Measurements from ENCODE around the gene PPP1R9B. TPM values are rescaled to one million over a fixed set of nuclear protein-coding genes. Genes with fewer than 3 reads are reported as not detected.

PPP1R9B gene
- total and polyA plus RNA-seq, 2 donors, result 16.6 to 29.6 TPM

DNA sequence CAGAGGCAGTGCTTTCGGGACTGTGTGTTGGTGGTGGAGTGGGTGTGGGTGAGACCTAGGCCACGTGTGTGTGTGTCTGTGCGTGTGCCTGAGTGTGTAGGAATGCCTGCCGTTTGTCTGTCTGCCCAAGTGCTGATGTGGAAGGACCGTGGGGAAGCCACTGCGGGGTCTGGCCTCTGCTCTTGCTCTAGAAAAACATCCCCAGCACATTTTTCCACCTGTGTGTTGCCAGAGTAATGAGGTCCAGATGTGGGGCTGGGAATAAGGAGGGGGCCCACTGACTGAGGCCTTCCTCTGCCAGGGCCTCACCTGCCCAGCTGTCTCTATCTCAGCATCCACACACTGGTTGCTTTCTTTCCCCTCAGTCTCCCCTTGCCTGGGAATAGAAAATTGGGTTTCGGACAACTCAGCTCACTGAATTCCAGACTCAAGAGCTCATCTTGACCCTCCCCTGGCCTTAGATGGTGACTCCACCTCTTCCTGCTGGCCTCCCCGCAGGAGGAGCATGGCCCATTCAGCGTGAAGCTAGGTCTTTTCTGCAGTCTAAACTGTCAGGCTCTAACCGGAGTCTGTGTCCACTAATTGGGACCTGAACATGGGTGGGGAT, 23.0 kb upstream of the PPP1R9B start:
- Histone ChIP-seq H3K36me3 (ENCODE audit: insufficient read depth) (no peaks in the 10 kb centered on the region), H3K4me1 (ENCODE audit: insufficient read depth) (no peaks in the 10 kb centered on the region), H3K4me3 (ENCODE audit: low read depth, low read length) (no peak overlapping the region), H3K27ac (ENCODE audit: low read depth) (peak overlapping the region; percentile 87)
- no peak for DNase-seq (ENCODE audit: extremely low spot score)
- WGBS, result 26% methylated on average over 10 of the region's 10 CpGs

GRCh38 chr17:50172936-50173334, 22.5 kb upstream of the PPP1R9B start:
- H3K27ac ChIP-seq (ENCODE audit: low read depth), result peak overlapping the region; percentile 87
- WGBS, result 54% methylated on average over 6 of the region's 6 CpGs
- no peaks in the 10 kb centered on the region for H3K36me3 ChIP-seq (ENCODE audit: insufficient read depth)
- H3K4me1 ChIP-seq (ENCODE audit: insufficient read depth), result no peaks in the 10 kb centered on the region
- DNase-seq (ENCODE audit: extremely low spot score), result no peak
- no peak overlapping the region for H3K4me3 ChIP-seq (ENCODE audit: low read depth, low read length)

GRCh38 chr17:50172130-50172529, 21.7 kb upstream of the PPP1R9B start:
- H3K4me3 ChIP-seq (ENCODE audit: low read depth, low read length), result no peak overlapping the region
- WGBS, result 91% methylated on average over 11 of the region's 11 CpGs
- no peak for DNase-seq (ENCODE audit: extremely low spot score)
- H3K36me3 ChIP-seq (ENCODE audit: insufficient read depth), result no peaks in the 10 kb centered on the region
- no peaks in the 10 kb centered on the region for H3K4me1 ChIP-seq (ENCODE audit: insufficient read depth)
- no peak overlapping the region for H3K27ac ChIP-seq (ENCODE audit: low read depth)

DNA sequence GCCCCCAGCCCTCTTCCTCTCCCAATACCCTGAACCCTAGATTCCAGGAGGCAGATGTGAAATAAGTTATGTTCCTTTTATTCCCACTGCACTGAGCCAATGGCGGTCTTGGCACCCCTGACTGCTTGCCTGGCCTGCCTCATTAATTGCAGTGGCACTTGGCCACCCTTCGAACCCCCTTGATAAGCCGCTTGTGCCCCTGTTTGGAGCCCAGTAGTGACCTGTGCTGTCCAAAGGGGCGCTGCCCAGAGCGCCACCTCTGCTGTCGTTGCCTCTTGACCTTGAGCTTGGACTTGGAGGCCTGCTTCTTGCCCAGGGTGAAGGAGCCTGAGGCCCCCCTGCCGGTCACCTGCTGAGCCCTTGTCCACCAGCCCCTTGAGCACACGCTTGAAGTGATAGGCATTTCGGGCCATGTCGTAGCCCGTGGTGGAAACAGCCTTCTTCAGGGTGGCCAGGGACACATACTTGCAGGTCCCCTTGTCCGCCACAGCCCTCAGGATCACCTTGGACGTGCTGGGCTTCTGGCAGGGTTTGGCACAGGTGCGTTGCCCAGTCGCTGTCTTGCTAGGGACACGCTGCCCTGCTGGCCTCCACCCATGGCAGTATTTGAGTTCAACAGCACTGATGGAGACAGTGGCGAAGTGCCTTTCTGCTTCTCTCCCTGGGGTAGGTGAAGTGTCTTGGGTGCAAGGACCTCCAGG, 21.0 kb upstream of the PPP1R9B start:
- H3K36me3 ChIP-seq (ENCODE audit: insufficient read depth), result no peaks in the 10 kb centered on the region
- H3K4me3 ChIP-seq (ENCODE audit: low read depth, low read length), result no peak overlapping the region
- no peaks in the 10 kb centered on the region for H3K4me1 ChIP-seq (ENCODE audit: insufficient read depth)
- DNase-seq (ENCODE audit: extremely low spot score), result no peak
- no peak overlapping the region for H3K27ac ChIP-seq (ENCODE audit: low read depth)
- 93% methylated on average over 17 of the region's 17 CpGs for WGBS

GRCh38 chr17:50170662-50171370, 20.3 kb upstream of the PPP1R9B start:
- Histone ChIP-seq H3K4me3 (ENCODE audit: low read depth, low read length) (no peak overlapping the region), H3K36me3 (ENCODE audit: insufficient read depth) (no peaks in the 10 kb centered on the region), H3K27ac (ENCODE audit: low read depth) (no peak overlapping the region), H3K4me1 (ENCODE audit: insufficient read depth) (no peaks in the 10 kb centered on the region)
- 93% methylated on average over 10 of the region's 10 CpGs for WGBS
- no peak for DNase-seq (ENCODE audit: extremely low spot score)

DNA sequence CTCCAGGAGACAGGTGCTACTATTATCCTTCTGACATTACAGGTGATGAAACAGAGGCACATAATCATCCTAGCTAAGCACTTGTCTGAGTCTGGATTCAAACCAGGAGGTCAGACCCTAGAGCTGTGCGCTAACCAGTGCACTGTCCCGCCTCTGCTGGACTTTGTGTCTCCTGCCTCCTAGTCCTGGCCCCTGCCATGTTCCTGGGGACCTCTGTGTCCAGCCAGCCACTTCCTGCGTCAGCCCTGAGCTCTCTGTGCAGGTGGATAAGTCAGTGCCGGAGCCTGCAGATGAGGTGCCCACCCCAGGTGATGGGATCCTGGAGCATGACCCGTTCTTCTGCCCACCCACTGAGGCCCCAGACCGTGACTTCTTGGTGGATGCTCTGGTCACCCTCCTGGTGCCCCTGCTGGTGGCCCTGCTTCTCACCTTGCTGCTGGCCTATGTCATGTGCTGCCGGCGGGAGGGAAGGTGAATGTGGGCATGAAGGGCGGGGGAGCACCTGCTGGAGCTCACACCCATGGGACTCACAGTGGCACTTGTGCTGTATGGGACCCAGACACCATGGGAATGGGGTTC, 19.5 kb upstream of the PPP1R9B start:
- Histone ChIP-seq H3K36me3 (ENCODE audit: insufficient read depth) (no peaks in the 10 kb centered on the region), H3K4me3 (ENCODE audit: low read depth, low read length) (no peak overlapping the region), H3K27ac (ENCODE audit: low read depth) (no peak overlapping the region), H3K4me1 (ENCODE audit: insufficient read depth) (no peaks in the 10 kb centered on the region)
- WGBS, result 92% methylated on average over 9 of the region's 9 CpGs
- DNase-seq (ENCODE audit: extremely low spot score), result no peak

GRCh38 chr17:50169121-50169764, 18.8 kb upstream of the PPP1R9B start:
- Histone ChIP-seq H3K4me3 (ENCODE audit: low read depth, low read length) (no peak overlapping the region), H3K4me1 (ENCODE audit: insufficient read depth) (no peaks in the 10 kb centered on the region), H3K36me3 (ENCODE audit: insufficient read depth) (no peaks in the 10 kb centered on the region), H3K27ac (ENCODE audit: low read depth) (no peak overlapping the region)
- no peak for DNase-seq (ENCODE audit: extremely low spot score)
- WGBS, result 38% methylated on average over 14 of the region's 14 CpGs

- Histone ChIP-seq H3K27ac (ENCODE audit: low read depth) (no peak overlapping the region), H3K4me1 (ENCODE audit: insufficient read depth) (no peaks in the 10 kb centered on the region), H3K36me3 (ENCODE audit: insufficient read depth) (no peaks in the 10 kb centered on the region), H3K4me3 (ENCODE audit: low read depth, low read length) (no peak overlapping the region)
- DNase-seq (ENCODE audit: extremely low spot score), result no peak
- WGBS, result 78% methylated on average over 13 of the region's 13 CpGs
These were observed 17.8 kb upstream of the PPP1R9B start for GRCh38 chr17:50168319-50168718.

DNA sequence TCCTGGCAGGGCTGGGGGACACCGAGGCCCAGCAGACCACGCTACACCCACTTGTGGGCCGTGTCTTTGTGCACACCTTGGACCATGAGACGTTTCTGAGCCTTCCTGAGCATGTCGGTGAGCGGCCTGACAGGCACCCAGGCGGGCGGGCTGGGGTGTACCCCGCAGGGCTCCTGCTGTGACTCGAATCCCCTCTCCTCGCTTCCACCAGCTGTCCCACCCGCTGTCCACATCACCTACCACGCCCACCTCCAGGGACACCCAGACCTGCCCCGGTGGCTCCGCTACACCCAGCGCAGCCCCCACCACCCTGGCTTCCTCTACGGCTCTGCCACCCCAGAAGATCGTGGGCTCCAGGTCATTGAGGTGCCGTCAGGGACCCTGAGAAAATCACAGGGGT, 16.9 kb upstream of the PPP1R9B start:
- H3K27ac ChIP-seq (ENCODE audit: low read depth), result no peak overlapping the region
- no peak overlapping the region for H3K4me3 ChIP-seq (ENCODE audit: low read depth, low read length)
- no peaks in the 10 kb centered on the region for H3K36me3 ChIP-seq (ENCODE audit: insufficient read depth)
- no peak for DNase-seq (ENCODE audit: extremely low spot score)
- 83% methylated on average over 19 of the region's 19 CpGs for WGBS
- H3K4me1 ChIP-seq (ENCODE audit: insufficient read depth), result no peaks in the 10 kb centered on the region

DNA sequence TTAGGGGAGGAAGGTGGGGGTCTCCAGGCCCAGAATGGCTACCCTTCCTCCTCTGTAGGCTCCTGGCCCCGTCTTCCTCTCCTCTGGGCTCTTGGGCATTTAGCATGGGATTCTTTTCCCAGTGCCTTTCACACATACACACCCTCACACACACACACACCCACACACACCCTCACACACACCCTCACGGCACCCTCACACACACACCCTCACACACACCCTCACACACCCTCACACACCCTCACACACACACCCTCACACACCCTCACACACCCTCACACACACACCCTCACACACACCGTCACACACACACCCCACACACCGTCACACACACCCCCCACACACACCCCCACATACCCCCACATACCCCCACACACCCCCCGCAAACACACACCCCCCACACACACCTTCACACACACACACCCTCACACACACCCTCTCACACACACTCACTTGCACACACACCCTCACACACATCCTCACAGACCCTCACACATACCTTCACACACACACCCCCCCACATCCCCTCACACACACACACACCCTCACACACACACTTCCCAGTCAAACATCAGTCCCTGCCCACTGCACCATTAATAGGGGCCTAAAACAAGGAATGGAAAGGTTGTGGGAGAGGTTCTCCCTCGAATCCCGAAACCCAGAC, 16.2 kb upstream of the PPP1R9B start:
- no peak for DNase-seq (ENCODE audit: extremely low spot score)
- no peaks in the 10 kb centered on the region for H3K36me3 ChIP-seq (ENCODE audit: insufficient read depth)
- H3K4me1 ChIP-seq (ENCODE audit: insufficient read depth), result no peaks in the 10 kb centered on the region
- peak overlapping the region; percentile 43 for H3K27ac ChIP-seq (ENCODE audit: low read depth)
- no peak overlapping the region for H3K4me3 ChIP-seq (ENCODE audit: low read depth, low read length)
- 50% methylated on average over 7 of the region's 7 CpGs for WGBS

GRCh38 chr17:50165867-50166517, 15.5 kb upstream of the PPP1R9B start, which contains the start of gene SGCA:
Gene SGCA, plus strand, starts transcription at chr17:50166005. Its CDS starts 36 bp downstream, at chr17:50166041.
- no peaks in the 10 kb centered on the region for H3K4me1 ChIP-seq (ENCODE audit: insufficient read depth)
- no peak for DNase-seq (ENCODE audit: extremely low spot score)

DNA sequence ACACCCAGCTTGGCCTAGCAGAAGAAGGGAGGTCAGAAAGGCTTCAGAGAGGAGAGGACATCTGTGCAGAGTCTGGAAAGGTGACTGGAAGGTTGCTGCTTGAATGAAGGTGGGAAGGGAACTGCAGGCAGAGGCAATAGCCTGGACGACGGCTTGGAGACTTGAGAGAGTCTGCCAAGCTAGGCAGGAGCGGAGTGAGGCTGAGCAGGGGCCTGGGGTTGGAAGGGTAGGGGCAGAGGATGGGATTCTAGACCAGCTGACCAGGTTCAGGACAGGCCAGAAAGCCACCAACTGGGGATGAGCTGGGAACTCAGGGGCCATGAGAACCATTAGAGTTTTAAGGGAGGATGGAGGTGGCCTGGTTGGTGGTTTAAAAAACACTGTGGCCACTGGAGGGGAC, 15.0 kb upstream of the PPP1R9B start:
- no peak for DNase-seq (ENCODE audit: extremely low spot score)
- Histone ChIP-seq H3K4me3 (ENCODE audit: low read depth, low read length) (no peak overlapping the region), H3K4me1 (ENCODE audit: insufficient read depth) (no peaks in the 10 kb centered on the region), H3K27ac (ENCODE audit: low read depth) (no peak overlapping the region), H3K36me3 (ENCODE audit: insufficient read depth) (no peaks in the 10 kb centered on the region)
- WGBS, result 58% methylated on average over 3 of the region's 3 CpGs

More at GRCh38 chr17:50165867-50166517, 15.5 kb upstream of the PPP1R9B start, which contains the start of gene SGCA:
- Histone ChIP-seq H3K36me3 (ENCODE audit: insufficient read depth) (no peaks in the 10 kb centered on the region), H3K4me3 (ENCODE audit: low read depth, low read length) (no peak within 1 kb of the TSS), H3K27ac (ENCODE audit: low read depth) (peak within 1 kb of the TSS; percentile 43)
- WGBS, result 36% methylated on average over 15 of the region's 15 CpGs

Data from urinary bladder (tissue), 4 donors.